SH-SY5Y (cell line): ENCODE data around the gene BEST3.

Source experiments
- GATA2 ChIP-seq: IDR thresholded peaks from 2 replicates; pipeline ENCODE4 v1.6.1; 2011; ENCODE audit warnings: mild to moderate bottlenecking, low read depth, low read length
- GATA3 ChIP-seq: IDR thresholded peaks from 2 replicates; pipeline ENCODE4 v1.6.1; 2011; ENCODE audit warnings: low read depth, mild to moderate bottlenecking, low read length, moderate library complexity

- TF ChIP-seq GATA2, result no peak
- no peak for TF ChIP-seq GATA3
Observed at GRCh38 chr12:69688471-69689427, 10.4 kb downstream of the BEST3 start.
